Activated CD4-positive, alpha-beta T cell treated with anti-CD3 and anti-CD28 coated beads for 48 hours (primary cell): Measurements from ENCODE around the gene PRKRA.
A peak's percentile ranks its signal among the peaks of the same experiment; 100 is the strongest.
"Not testable (repeated sequence)": the region's sequence is repeated elsewhere in the genome, so short reads cannot be mapped to it uniquely, and the experiment has no call there.

Source experiments
- DNase-seq: peaks from one replicate; pipeline ENCODE4 v3.0.0-alpha.2; 2020

The PRKRA gene

GRCh38 chr2:178457390-178457886 is 6.5 kb upstream of the PRKRA start:
- DNase-seq: no peak

- no peak for DNase-seq
These were observed 5.0 kb upstream of the PRKRA start for GRCh38 chr2:178455947-178456346.

GRCh38 chr2:178452870-178453269 is 1.9 kb upstream of the PRKRA start:
- no peak for DNase-seq

GRCh38 chr2:178452334-178452733 is 1.4 kb upstream of the PRKRA start:
- no peak for DNase-seq

- no peak for DNase-seq
These were observed 526 bp downstream of the PRKRA start for GRCh38 chr2:178450524-178450773.

- no peak for DNase-seq
These were observed 1.1 kb downstream of the PRKRA start for GRCh38 chr2:178449700-178450523.

- DNase-seq: no peak
These were observed 1.9 kb downstream of the PRKRA start for GRCh38 chr2:178448968-178449661.

- no peak for DNase-seq
These were observed 9.5 kb downstream of the PRKRA start for GRCh38 chr2:178441426-178441825.

GRCh38 chr2:178436662-178437061 is 14.3 kb downstream of the PRKRA start:
- DNase-seq: no peak

GRCh38 chr2:178429336-178429735 is 21.6 kb downstream of the PRKRA start:
- no peak for DNase-seq

- no peak for DNase-seq
These were observed 22.6 kb downstream of the PRKRA start for GRCh38 chr2:178428396-178428806.

GRCh38 chr2:178427458-178427857 is 23.5 kb downstream of the PRKRA start:
- DNase-seq: no peak

- no peak for DNase-seq
These were observed 24.6 kb downstream of the PRKRA start for GRCh38 chr2:178426388-178426787.

GRCh38 chr2:178425255-178425827 is 25.6 kb downstream of the PRKRA start:
- no peak for DNase-seq

GRCh38 chr2:178423746-178424145 is 27.2 kb downstream of the PRKRA start:
- not testable (repeated sequence) for DNase-seq

- no peak for DNase-seq
These were observed 28.9 kb downstream of the PRKRA start for GRCh38 chr2:178422097-178422496.

GRCh38 chr2:178420463-178420999 is 30.4 kb downstream of the PRKRA start:
- DNase-seq: no peak

- DNase-seq: no peak
These were observed 31.9 kb downstream of the PRKRA start for GRCh38 chr2:178419123-178419522.

- no peak for DNase-seq
These were observed 32.5 kb downstream of the PRKRA start for GRCh38 chr2:178418426-178418825.

- DNase-seq: no peak
These were observed 33.1 kb downstream of the PRKRA start for GRCh38 chr2:178417916-178418315.

- DNase-seq: no peak
These were observed 35.0 kb downstream of the PRKRA start for GRCh38 chr2:178415979-178416378.

GRCh38 chr2:178414266-178415247 is 36.4 kb downstream of the PRKRA start:
- DNase-seq: peak; percentile 89
